PC-9 (cell line): Measurements from ENCODE around the gene CHSY1.

Source experiments
- CTCF ChIP-seq: fragments of 200-600 bp; sonication (generic); conservative IDR thresholded peaks from 2 replicates; pipeline ENCODE4 v1.6.1; 2017; ENCODE audit warnings: mixed run types, antibody characterized with exemption, mild to moderate bottlenecking, moderate library complexity
- EZH2 ChIP-seq: fragments of 200-600 bp; sonication (generic); IDR thresholded peaks from 2 replicates; pipeline ENCODE4 v1.8.0; 2017; ENCODE audit warnings: antibody characterized with exemption, low read depth

GRCh38 chr15:101240358-101240757 lies 11.5 kb downstream of the CHSY1 start:
- TF ChIP-seq CTCF (no peak), EZH2 (no peak)
